ENCODE results near the gene PTPRK. TPM values are rescaled to one million over a fixed set of nuclear protein-coding genes. Genes with fewer than 3 reads are reported as not detected.

Gene PTPRK
- polyA plus RNA-seq, 3 donors, result 54.2 to 57.7 (median 56.0) TPM

DNA sequence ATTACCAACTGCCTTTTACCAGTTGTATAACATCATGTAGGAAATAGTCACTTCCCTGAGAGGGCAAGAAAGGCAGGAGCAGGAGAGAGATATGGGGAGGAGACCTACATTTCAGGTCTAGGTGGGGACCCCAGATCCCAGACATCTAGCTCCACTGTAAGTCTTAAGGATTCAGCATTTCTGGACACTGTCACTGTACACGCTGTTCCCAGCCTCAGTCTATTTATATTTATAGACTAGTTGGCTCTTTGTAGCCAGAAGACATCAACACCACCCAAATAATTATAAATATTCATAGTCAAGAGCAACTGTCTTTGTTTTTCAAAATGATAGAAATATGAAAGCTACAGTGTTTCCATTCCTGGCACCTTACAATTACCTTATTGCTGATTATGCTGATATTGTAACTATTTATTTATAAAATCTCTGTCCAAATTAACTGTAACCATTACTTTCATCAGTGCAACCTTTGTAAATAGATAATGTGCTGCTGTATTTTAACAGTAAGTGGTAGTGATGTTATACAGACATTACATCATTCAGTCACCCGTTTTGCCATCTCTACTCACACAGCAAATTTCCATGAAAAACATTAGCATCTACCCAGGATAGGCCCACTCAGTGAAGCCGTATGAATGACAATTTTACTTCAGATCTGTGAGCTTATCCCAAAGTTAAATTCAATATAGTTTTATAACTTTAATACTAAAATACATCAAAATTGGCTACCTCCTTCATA, 162.8 kb downstream of the PTPRK start:
- no peak for DNase-seq (ENCODE audit: low read depth in 3 of 3, low spot score in 2 of 3)

DNA sequence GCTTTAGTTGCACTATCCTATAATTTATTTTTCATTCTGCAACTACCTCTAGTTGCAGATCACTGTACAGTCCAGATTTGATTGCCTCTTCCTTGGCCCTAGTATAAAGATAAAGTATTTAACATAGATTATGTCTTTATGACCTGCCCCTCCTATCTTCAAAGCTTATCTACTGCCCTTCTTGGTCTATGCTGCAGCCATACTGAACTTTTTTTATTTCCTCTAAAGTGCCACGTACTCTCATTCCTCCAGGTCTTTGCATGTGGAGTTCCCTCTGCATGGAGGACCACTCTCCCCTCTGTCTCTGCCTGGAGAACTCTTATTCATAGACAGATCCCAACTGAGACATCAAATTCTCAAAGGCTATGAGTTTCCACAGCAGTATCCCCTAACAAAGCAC, 168.0 kb downstream of the PTPRK start:
- DNase-seq (ENCODE audit: low read depth in 3 of 3, low spot score in 2 of 3), result no peak

DNA sequence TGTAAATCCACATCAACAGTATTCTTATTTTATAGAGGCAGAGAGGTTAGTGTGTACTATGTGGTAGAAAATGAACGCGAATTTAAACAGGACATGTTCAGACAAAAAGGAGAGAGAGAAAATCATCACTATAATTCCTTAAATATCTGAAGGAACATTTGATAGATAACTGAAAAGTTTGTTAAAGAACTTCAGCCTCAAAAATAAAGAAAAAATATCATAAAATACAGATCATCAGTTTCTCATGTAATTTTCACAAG, 169.2 kb downstream of the PTPRK start:
- DNase-seq (ENCODE audit: low read depth in 3 of 3, low spot score in 2 of 3), result no peak

DNA sequence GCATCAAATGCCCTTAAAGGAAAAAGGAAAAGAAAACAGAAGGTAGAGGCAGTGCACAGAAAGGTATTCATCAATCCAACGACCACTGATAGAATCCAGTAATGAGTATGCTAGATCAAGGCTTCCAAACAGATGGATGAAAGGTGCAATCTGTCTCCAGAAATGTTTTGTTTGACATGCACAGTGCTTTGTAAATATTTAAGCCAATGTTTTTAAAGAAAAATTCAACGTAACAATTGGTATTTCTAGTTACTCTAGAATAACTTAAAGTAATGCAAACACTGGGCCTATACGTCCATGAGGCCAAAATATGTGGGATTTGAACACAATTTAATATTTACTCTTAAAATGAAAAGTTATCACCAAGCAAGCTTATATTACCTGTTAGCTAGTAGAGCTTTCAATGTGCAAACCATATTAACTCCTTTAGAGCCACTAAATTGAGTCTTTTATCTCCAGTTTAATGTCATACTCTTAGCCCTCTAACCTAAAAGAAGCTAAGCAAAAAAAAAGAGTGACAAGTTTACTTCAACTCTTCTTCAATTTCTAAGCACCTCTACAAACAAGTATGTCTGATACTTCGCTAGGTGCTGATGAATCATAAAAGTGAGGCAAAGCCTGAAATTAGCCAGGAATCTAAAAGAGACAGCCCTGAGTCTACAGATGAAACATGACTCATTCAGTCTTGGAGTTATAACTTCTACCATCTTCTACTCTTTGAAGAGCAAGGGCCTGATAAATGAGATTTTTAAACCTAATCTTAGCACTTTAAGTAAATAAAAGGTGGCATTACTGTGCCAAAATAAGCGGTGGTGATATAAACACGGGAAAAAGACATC, 169.8 kb downstream of the PTPRK start:
- DNase-seq (ENCODE audit: low read depth in 3 of 3, low spot score in 2 of 3), result no peak

DNA sequence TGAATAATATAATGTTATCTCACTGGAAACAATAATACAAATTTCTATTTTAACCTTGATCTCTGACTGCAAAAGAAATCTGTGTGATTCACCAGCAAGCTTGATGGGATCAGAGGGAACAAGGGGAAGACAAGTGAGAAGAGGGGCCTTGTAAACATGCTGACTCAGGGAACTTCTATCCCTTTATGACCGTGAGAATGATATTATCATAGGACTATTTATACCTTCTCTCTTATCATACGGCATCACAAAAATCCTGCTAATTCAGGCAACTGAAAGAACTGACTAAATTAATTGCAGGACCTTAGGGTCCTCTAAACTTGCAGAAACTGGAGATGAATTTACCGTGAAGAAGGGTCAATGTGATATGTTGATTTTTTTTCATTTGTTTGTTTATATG, 173.3 kb downstream of the PTPRK start:
- no peak for DNase-seq (ENCODE audit: low read depth in 3 of 3, low spot score in 2 of 3)

DNA sequence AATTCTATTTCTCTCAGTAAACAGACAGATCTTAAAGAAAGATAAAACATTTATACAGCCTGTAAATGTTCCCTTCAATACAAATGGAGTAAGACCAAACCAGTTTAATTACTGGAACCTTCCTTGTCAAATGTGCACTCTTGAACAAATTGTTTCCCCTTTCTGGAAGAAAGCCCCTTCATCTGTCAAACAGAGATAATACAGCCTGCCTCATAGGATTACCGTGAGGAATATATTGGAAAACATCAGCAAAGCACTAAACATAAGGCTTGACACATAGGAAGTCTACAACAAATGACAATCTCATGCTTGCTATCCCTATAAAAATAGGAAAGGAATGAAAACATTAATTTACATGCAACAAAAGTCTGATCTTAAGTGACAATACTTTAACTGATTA, 173.8 kb downstream of the PTPRK start:
- DNase-seq (ENCODE audit: low read depth in 3 of 3, low spot score in 2 of 3), result no peak

DNA sequence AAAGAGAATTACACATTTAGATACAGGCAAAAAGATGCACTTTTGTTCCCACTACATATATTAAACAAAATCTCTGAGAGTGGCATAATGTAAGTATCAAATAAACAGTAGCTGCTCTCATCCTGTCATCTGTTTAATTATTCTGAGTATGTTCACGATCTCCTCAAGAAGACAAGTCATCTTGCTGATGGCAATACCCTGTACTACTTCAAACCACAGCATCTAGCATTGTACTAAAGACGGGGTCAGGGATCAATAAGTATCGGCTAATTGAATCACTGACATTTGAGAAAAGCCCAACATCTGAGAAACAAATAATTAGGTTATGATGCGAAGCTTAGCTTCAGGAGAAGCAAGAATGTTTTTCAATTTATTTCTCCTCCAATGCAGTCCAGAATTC, 175.1 kb downstream of the PTPRK start:
- DNase-seq (ENCODE audit: low read depth in 3 of 3, low spot score in 2 of 3), result no peak

DNA sequence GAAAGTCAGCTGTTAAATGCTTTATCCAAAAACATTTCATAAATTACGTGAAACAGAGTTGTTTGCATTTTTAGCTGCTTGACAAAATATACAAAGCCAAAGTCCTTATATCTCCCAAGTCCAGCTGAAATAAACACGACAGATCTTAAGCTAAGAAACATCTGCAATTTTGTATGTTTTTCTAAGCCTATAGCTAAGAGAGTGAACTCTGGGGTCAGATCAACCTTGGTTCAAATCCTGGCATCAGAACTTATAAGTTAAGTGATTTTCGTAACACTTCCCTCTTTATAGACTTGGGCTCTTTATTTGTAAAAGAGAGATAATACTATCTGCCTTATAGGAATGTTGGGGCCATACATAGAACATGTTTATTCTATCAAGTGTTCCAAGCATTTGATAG, 176.7 kb downstream of the PTPRK start:
- no peak for DNase-seq (ENCODE audit: low read depth in 3 of 3, low spot score in 2 of 3)

DNA sequence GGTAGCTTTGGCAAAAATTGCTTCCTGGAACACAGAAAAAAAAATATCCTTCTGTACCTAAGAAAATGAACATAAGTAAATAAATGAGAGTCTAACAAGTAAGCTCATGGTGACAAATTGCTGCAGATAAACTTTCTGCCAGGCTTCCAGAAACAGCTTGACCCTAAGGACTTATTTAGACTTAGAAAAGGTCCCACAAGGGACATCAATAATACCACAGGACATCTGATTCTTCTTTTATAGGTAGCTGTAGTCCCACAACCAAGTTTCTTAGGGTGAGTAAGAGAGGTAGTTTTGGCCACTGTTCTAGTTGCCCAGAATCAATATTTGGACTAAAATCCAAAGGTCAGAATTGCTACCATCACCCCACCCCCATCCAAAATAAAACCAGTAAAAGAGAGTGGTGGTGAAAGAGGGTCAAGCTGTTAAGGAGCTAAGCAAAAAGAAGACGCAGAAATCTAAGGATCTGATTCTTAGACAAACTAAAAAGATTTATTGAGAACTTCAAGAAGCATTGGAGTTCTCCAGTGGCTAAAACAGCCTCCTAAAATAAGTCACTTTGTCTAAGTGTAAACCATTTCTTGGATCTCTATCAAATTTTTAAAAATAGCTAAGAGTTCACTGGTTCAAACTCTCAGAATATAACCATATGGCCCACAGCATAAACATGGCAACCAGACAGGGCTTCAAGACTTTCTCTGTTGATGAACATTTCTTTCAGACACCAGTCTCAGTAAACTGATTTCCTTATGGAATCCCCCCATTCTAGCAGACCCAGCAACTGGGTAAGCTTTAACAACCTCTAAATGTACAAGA, 180.6 kb downstream of the PTPRK start:
- DNase-seq (ENCODE audit: low read depth in 3 of 3, low spot score in 2 of 3), result no peak

DNA sequence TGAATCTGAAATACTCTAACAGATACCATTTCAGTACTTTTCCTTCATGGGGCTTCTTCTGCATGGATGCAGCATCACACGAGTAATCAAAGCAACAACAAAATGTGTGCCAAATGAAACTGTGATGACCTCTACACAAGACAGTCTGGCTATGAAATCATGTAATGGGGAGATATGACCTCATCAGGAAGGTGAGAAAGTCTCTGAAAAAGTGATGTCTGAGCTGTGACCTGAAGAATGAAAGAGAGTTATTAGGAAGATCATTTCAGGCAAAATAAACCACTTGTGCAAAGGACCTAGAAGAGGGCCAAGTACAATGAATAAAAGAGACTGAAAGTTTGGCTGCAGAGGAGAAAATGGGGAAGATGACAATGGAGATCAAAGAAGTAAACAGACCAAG, 182.8 kb downstream of the PTPRK start:
- DNase-seq (ENCODE audit: low read depth in 3 of 3, low spot score in 2 of 3), result no peak

DNA sequence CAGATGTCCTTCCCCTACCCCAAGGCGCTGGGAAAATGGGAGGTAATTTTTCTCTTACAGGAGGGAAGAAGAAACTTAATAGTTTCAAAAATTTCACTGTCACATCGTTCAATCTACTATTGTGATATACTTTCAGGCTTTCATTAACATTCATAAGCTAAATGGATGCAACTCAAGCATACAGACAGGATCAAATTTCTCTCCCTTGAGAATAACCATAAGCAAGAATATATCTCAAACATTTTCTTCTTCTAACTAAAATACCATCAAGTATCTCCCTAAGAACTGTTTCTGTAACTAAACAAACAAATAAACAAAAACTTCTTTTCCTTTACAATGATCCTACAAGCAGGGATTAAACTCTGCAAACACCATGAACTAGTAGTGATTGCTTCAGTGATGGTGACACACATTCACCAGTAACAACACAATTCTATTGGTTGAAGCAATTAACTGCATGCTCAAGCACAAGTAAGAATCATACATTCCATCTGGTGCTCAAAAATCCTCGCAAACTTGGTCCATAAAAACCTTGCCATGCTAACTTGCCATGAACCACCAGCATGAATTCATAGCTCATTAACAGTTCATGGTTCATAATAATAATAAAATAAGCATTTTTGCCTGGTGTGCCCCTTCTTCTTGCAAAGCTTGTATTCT, 183.8 kb downstream of the PTPRK start:
- DNase-seq (ENCODE audit: low read depth in 3 of 3, low spot score in 2 of 3), result no peak

DNA sequence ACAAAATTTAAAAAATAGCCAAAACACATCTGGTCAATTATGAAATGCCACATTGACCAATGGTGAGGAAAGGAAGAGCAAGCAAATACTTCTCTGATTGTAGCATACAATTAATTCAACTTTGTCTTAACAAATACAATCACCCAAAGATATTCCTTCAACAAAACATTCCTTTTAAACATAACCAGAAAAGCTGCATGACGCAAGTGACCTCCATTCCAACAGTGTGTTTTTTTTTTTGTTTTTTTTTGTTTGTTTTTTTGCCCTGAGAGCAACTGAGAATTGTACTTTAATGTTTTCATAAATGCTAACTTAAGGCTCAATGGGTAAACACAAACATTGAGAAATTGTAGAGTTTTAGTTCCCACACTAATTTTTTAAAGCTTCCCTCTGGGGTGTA, 184.4 kb downstream of the PTPRK start:
- DNase-seq (ENCODE audit: low read depth in 3 of 3, low spot score in 2 of 3), result no peak

DNA sequence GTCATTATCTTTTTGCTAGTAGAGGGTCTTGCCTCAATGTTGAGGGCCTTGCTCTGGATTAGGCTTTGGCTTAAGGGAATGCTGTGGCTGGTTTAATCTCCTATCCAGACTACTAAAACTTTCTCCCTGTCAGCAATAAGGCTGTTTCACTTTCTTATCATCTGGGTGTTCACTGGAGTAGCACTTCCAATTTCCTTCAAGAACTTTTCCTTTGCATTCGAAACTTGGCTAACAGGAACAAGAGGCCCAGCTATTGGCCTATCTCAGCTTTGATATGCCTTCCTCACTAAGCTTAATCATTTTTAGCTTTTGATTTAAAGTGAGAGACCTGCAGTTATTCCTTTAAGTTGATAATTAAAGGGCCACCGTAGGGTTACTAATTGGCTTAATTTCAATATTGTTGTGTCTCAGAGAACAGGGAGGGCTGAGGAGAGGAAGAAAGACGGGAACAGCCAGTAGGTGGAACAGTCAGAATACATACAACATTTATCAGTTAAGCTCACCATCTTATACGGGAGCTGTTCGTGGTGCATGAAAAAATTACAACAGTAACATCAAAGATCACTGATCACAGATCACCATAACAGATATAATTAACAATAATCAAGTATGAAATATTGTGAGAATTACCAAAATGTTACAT, 186.7 kb downstream of the PTPRK start:
- no peak for DNase-seq (ENCODE audit: low read depth in 3 of 3, low spot score in 2 of 3)

DNA sequence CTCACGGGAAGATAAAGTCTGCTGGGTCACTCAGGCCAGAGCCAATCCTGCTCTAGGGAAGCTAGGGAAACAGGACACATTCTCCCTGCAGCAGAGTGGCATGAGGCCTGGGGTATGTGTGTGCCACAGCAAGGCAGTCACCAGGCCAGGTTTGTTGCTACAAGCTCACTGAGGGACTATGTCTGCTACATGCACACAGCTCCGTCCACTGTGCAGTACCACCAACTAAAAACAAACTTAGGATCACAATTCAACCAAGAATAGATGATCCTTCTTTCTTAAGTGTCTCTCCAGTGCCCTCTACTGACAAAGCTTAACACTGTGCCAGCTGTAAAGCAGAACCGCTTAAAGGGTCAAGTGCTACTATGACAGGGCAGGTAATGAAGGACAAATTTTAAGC, 192.5 kb downstream of the PTPRK start:
- DNase-seq (ENCODE audit: low read depth in 3 of 3, low spot score in 2 of 3), result no peak

DNA sequence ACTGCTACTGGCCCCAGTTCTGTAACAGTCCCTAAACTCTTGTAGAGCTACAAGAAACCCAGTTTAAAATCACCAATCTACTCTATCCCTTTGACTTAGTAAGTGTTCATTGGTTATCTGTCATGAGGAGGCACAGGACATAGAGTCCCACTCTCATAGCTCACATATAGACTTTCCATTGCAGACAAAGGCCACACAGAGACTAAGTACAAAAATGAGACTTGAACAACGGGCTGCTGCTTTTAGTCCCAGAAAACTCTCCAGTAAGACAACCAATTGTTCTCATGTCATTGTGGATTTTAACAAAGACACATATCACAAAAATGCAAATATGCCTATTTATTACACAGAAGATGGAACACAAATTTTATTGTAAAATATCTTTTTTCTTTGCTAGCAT, 197.4 kb downstream of the PTPRK start:
- no peak for DNase-seq (ENCODE audit: low read depth in 3 of 3, low spot score in 2 of 3)

DNA sequence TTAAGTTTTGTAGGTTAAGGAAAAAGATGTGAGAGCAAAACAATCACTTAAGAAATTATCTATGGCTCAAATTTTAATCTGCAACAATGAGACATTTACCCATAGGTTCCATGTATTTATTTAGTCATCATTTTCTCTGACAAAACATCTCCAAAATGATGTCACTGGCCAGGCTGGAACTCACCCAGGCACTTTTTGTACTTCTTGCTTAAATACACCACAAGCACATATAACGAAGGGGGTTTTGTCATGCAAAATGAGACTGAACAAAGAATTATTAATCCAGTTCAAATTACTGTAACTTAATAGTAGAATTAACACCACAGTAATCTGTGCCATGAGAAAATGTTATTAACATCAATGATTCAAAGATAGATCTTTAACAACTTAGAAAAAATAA, 200.5 kb downstream of the PTPRK start:
- no peak for DNase-seq (ENCODE audit: low read depth in 3 of 3, low spot score in 2 of 3)

DNA sequence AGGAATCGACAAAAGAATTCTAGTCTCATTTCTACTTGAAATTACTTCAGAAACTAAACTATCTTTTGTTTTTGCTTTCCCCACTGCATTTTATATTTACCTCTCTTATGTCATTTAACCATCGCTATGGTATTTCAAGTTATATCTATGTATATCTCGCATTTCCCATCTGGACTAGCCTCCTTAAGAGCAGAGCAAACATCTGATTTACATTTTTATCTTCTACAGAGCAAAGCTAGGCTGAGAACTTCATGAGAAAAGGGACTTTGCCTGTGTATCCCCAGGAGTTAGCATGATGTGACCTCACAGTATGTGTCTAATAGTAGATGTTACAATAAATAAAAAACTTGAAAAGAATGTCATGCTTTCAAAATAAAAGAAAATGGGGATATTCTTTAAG, 201.2 kb downstream of the PTPRK start:
- DNase-seq (ENCODE audit: low read depth in 3 of 3, low spot score in 2 of 3), result no peak

DNA sequence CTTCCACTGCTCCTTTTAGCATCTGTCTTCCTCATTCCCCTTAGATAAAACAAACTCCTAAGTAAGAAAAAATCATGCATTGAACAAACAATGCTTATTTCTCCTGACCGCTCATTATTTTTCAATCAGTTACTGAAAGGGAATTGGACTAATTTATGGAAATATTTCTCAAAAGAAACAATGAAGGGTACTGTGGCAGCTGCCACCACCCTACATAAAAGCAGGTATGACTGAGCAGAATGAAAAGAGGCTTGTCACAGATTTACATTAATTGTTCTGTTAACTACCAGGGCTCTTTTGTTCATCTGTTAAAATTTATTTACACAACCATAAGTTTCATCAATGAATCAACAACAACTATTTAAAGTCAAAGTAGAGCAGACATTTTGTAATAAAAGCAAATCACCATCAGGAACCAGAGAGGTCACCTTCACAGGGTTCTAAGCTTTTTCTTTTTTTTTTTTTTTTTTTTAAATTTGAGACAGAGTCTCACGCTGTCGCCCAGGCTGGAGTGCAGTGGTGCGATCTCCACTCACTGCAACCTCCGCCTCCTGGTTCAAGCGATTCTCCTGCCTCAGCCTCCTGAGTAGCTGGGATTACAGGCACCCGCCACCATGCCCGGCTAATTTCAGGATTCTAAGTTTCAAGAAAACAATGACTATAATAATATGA, 204.0 kb downstream of the PTPRK start:
- DNase-seq (ENCODE audit: low read depth in 3 of 3, low spot score in 2 of 3), result no peak

DNA sequence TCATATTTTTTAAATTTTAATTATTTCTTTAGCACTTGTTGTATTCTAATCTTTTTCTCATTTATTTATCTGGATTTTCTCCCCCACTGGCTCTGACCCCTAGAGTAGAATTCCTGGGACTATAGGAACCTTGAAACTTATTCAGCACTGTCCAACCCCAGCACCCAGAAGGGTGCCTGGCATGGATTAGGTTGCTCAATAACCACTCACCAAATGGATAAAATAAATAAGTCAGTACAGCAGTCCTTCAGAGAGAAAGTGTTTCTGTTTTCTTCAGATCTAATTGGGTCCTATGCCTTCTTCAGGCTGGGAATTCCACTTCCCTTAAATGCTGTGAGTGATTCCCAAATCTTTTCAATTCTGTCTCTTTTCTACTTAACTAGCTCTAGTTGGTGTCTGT, 206.2 kb downstream of the PTPRK start:
- no peak for DNase-seq (ENCODE audit: low read depth in 3 of 3, low spot score in 2 of 3)

DNA sequence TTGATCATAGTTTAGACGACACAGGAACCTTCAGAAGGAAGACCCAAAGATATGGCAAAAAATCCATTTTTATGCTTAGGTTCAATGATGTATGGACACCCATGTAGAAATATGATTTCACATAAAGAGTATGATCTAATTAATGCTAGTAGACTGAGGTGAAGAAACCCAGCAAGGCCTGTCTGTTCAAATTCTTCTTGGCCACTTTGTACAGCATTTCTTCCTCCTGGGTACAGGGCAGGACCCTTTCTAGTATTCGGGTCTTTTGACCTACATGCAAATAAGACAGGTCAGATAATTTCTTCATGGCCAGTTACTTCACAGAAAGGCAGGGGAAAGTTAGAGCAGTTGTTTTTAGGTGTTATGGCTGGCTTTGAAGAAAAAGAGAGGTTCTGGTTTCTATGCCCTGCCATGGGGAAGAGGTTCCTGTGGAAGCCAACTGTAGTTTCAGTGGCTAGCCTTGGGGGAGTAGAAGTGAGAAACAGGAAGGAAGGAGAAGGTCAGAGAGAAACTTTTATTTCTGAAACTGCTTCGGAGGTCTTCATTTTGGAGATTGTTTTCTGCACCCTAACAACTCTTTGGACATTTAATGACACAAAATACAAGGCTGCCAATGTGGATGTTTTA, 208.3 kb downstream of the PTPRK start:
- no peak for DNase-seq (ENCODE audit: low read depth in 3 of 3, low spot score in 2 of 3)
